Neural crest cell (in vitro differentiated cells): Measurements from ENCODE around the gene SUFU. TPM values are rescaled to one million over a fixed set of nuclear protein-coding genes. Genes with fewer than 3 reads are reported as not detected.

Experiments
- DNase-seq: peaks from one replicate; pipeline ENCODE4 v3.0.0; 2021; ENCODE audit warnings: low read depth, mixed read lengths, low spot score
- H3K27ac Mint-ChIP-seq: one replicate; pipeline ENCODE4 v1.8.0; 2021; ENCODE audit warnings: mild to moderate bottlenecking, mixed read lengths; ENCODE audit not compliant: unreplicated experiment
- H3K27me3 Mint-ChIP-seq: 2 replicates; pipeline ENCODE4 v1.8.0; 2021; ENCODE audit warnings: low read depth, mild to moderate bottlenecking, mixed read lengths
- H3K36me3 Mint-ChIP-seq: 2 replicates; pipeline ENCODE4 v1.8.0; 2021; ENCODE audit warnings: low read depth, mild to moderate bottlenecking, mixed read lengths
- H3K4me1 Mint-ChIP-seq: 2 replicates; pipeline ENCODE4 v1.8.0; 2021; ENCODE audit warnings: mixed read lengths
- H3K4me3 Mint-ChIP-seq: one replicate; pipeline ENCODE4 v1.8.0; 2021; ENCODE audit warnings: mild to moderate bottlenecking, mixed read lengths
- H3K9me3 Mint-ChIP-seq: 2 replicates; pipeline ENCODE4 v1.8.0; 2021; ENCODE audit warnings: mixed read lengths
- CTCF ChIP-seq: fragments of 200-600 bp; sonication (generic); conservative IDR thresholded peaks from 2 replicates; pipeline ENCODE4 v1.5.0; 2021; ENCODE audit warnings: antibody characterized with exemption, mild to moderate bottlenecking
- total RNA-seq: library from RNA; stranded (reverse); gene quantifications from 2 replicates; pipeline ENCODE4 v1.2.1, GENCODE V29; 2021

Gene SUFU
- total RNA-seq, 1 donor from 2014 or later, result 27.1 TPM

GRCh38 chr10:102616066-102616770 is 112.4 kb downstream of the SUFU start:
- H3K4me1 Mint-ChIP-seq, result peaks cover 20% of the 10 kb centered on the region
- no peaks in the 10 kb centered on the region for H3K9me3 Mint-ChIP-seq
- no peak for TF ChIP-seq CTCF
- no peak for DNase-seq
- H3K27ac Mint-ChIP-seq, result no peak overlapping the region
- no peak overlapping the region for H3K4me3 Mint-ChIP-seq
- no peaks in the 10 kb centered on the region for H3K27me3 Mint-ChIP-seq
- H3K36me3 Mint-ChIP-seq, result peaks cover 3% of the 10 kb centered on the region

GRCh38 chr10:102617041-102617440 is 113.3 kb downstream of the SUFU start:
- no peak for DNase-seq
- H3K9me3 Mint-ChIP-seq, result no peaks in the 10 kb centered on the region
- no peaks in the 10 kb centered on the region for H3K27me3 Mint-ChIP-seq
- H3K27ac Mint-ChIP-seq, result no peak overlapping the region
- no peak for TF ChIP-seq CTCF
- peaks cover 14% of the 10 kb centered on the region for H3K4me1 Mint-ChIP-seq
- no peak overlapping the region for H3K4me3 Mint-ChIP-seq
- H3K36me3 Mint-ChIP-seq, result peaks cover 3% of the 10 kb centered on the region

GRCh38 chr10:102617816-102618215 is 114.0 kb downstream of the SUFU start:
- Mint-ChIP-seq H3K27ac (no peak overlapping the region), H3K4me1 (peaks cover 6% of the 10 kb centered on the region), H3K4me3 (no peak overlapping the region), H3K27me3 (no peaks in the 10 kb centered on the region), H3K36me3 (no peaks in the 10 kb centered on the region), H3K9me3 (no peaks in the 10 kb centered on the region)
- no peak for DNase-seq
- no peak for TF ChIP-seq CTCF

GRCh38 chr10:102619281-102619981 is 115.7 kb downstream of the SUFU start:
- Mint-ChIP-seq H3K27ac (peak overlapping the region; percentile 71), H3K9me3 (no peaks in the 10 kb centered on the region), H3K27me3 (no peaks in the 10 kb centered on the region), H3K4me3 (no peak overlapping the region), H3K4me1 (peaks cover 5% of the 10 kb centered on the region), H3K36me3 (no peaks in the 10 kb centered on the region)
- no peak for DNase-seq
- TF ChIP-seq CTCF, result no peak

- H3K4me3 Mint-ChIP-seq, result no peak overlapping the region
- no peak for DNase-seq
- H3K27me3 Mint-ChIP-seq, result no peaks in the 10 kb centered on the region
- no peak for TF ChIP-seq CTCF
- H3K36me3 Mint-ChIP-seq, result peaks cover 4% of the 10 kb centered on the region
- no peak overlapping the region for H3K27ac Mint-ChIP-seq
- H3K4me1 Mint-ChIP-seq, result peaks cover 10% of the 10 kb centered on the region
- no peaks in the 10 kb centered on the region for H3K9me3 Mint-ChIP-seq
Measured at GRCh38 chr10:102620138-102620590, 116.4 kb downstream of the SUFU start.
